ENCODE measurements around the gene CD27. TPM values are rescaled to one million over a fixed set of nuclear protein-coding genes. Genes with fewer than 3 reads are reported as not detected.

The CD27 gene
- total and polyA plus RNA-seq, 2 experiments from 2014 or later, result 0.53 TPM; not detected in 1

- TF ChIP-seq, protein P1, sequence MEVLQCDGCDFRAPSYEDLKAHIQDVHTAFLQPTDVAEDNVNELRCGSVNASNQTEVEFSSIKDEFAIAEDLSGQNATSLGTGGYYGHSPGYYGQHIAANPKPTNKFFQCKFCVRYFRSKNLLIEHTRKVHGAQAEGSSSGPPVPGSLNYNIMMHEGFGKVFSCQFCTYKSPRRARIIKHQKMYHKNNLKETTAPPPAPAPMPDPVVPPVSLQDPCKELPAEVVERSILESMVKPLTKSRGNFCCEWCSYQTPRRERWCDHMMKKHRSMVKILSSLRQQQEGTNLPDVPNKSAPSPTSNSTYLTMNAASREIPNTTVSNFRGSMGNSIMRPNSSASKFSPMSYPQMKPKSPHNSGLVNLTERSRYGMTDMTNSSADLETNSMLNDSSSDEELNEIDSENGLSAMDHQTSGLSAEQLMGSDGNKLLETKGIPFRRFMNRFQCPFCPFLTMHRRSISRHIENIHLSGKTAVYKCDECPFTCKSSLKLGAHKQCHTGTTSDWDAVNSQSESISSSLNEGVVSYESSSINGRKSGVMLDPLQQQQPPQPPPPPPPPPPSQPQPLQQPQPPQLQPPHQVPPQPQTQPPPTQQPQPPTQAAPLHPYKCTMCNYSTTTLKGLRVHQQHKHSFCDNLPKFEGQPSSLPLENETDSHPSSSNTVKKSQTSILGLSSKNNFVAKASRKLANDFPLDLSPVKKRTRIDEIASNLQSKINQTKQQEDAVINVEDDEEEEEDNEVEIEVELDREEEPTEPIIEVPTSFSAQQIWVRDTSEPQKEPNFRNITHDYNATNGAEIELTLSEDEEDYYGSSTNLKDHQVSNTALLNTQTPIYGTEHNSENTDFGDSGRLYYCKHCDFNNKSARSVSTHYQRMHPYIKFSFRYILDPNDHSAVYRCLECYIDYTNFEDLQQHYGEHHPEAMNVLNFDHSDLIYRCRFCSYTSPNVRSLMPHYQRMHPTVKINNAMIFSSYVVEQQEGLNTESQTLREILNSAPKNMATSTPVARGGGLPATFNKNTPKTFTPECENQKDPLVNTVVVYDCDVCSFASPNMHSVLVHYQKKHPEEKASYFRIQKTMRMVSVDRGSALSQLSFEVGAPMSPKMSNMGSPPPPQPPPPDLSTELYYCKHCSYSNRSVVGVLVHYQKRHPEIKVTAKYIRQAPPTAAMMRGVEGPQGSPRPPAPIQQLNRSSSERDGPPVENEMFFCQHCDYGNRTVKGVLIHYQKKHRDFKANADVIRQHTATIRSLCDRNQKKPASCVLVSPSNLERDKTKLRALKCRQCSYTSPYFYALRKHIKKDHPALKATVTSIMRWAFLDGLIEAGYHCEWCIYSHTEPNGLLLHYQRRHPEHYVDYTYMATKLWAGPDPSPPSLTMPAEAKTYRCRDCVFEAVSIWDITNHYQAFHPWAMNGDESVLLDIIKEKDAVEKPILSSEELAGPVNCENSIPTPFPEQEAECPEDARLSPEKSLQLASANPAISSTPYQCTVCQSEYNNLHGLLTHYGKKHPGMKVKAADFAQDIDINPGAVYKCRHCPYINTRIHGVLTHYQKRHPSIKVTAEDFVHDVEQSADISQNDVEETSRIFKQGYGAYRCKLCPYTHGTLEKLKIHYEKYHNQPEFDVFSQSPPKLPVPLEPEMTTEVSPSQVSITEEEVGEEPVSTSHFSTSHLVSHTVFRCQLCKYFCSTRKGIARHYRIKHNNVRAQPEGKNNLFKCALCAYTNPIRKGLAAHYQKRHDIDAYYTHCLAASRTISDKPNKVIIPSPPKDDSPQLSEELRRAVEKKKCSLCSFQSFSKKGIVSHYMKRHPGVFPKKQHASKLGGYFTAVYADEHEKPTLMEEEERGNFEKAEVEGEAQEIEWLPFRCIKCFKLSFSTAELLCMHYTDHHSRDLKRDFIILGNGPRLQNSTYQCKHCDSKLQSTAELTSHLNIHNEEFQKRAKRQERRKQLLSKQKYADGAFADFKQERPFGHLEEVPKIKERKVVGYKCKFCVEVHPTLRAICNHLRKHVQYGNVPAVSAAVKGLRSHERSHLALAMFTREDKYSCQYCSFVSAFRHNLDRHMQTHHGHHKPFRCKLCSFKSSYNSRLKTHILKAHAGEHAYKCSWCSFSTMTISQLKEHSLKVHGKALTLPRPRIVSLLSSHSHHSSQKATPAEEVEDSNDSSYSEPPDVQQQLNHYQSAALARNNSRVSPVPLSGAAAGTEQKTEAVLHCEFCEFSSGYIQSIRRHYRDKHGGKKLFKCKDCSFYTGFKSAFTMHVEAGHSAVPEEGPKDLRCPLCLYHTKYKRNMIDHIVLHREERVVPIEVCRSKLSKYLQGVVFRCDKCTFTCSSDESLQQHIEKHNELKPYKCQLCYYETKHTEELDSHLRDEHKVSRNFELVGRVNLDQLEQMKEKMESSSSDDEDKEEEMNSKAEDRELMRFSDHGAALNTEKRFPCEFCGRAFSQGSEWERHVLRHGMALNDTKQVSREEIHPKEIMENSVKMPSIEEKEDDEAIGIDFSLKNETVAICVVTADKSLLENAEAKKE (CRISPR knock-in tag; IDR thresholded peaks at IDR 0.05), result no peak
Observed at GRCh38 chr12:6450091-6450868, 5.5 kb downstream of the CD27 start (continued).

DNA sequence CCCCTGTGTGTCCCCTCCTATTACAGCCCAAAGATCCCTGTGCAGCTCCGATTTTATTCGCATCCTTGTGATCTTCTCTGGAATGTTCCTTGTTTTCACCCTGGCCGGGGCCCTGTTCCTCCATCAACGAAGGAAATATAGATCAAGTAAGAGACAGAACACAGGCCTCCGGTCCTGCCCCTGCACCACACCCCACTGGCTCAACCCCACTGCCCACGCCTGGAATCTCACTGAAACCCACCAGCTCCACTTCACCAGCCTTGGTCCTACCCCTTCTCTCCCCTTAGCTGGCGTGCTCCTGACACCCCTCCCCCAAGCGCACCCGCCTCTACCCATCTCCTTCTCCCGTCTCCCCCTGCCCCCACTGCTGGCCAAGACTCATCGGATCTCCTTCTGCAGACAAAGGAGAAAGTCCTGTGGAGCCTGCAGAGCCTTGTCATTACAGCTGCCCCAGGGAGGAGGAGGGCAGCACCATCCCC lies 6.2 kb downstream of the CD27 start:
- Mint-ChIP-seq H3K9me3 (no peaks in the 10 kb centered on the region), H3K4me3 (peak overlapping the region; percentile 63), H3K4me1 (peaks cover 44% of the 10 kb centered on the region), H3K27ac (peak overlapping the region; percentile 97), H3K27me3 (ENCODE audit: insufficient read depth, low read depth, poor library complexity) (peaks cover 17% of the 10 kb centered on the region), H3K36me3 (ENCODE audit: low read depth) (no peaks in the 10 kb centered on the region)
- Histone ChIP-seq H3K4me3 (peak overlapping the region; percentile 44; the same call in 1 of the 2 replicates), H4K20me1 (replicated peaks; ENCODE audit: insufficient read depth) (no peaks in the 10 kb centered on the region), H3K4me1 (ENCODE audit: insufficient read depth) (peaks cover 29% of the 10 kb centered on the region), H3K4me2 (peak overlapping the region; percentile 77), H3K79me2 (replicated peaks; ENCODE audit: insufficient read depth) (no peaks in the 10 kb centered on the region), H3K9me2 (ENCODE audit: insufficient read depth) (no peaks in the 10 kb centered on the region), H3K27ac (ENCODE audit: low read depth) (peak overlapping the region; percentile 86), H3F3A (replicated peaks; ENCODE audit: low read depth) (peaks cover 6% of the 10 kb centered on the region; the same call in 1 of the 2 replicates), H3K36me3 (ENCODE audit: insufficient read depth) (no peaks in the 10 kb centered on the region), H2AFZ (peak overlapping the region; percentile 90), H3K27me3 (ENCODE audit: insufficient read depth) (no peaks in the 10 kb centered on the region)
- DNase-seq (ENCODE audit: low spot score), result peak; percentile 49
- peak; percentile 76 for ATAC-seq
- TF ChIP-seq, protein P1 (CRISPR knock-in tag; IDR thresholded peaks at IDR 0.05), result peak; percentile 60; the same call in 1 of the 2 replicates
- TF ChIP-seq, protein P2, sequence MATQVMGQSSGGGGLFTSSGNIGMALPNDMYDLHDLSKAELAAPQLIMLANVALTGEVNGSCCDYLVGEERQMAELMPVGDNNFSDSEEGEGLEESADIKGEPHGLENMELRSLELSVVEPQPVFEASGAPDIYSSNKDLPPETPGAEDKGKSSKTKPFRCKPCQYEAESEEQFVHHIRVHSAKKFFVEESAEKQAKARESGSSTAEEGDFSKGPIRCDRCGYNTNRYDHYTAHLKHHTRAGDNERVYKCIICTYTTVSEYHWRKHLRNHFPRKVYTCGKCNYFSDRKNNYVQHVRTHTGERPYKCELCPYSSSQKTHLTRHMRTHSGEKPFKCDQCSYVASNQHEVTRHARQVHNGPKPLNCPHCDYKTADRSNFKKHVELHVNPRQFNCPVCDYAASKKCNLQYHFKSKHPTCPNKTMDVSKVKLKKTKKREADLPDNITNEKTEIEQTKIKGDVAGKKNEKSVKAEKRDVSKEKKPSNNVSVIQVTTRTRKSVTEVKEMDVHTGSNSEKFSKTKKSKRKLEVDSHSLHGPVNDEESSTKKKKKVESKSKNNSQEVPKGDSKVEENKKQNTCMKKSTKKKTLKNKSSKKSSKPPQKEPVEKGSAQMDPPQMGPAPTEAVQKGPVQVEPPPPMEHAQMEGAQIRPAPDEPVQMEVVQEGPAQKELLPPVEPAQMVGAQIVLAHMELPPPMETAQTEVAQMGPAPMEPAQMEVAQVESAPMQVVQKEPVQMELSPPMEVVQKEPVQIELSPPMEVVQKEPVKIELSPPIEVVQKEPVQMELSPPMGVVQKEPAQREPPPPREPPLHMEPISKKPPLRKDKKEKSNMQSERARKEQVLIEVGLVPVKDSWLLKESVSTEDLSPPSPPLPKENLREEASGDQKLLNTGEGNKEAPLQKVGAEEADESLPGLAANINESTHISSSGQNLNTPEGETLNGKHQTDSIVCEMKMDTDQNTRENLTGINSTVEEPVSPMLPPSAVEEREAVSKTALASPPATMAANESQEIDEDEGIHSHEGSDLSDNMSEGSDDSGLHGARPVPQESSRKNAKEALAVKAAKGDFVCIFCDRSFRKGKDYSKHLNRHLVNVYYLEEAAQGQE (IDR thresholded peaks at IDR 0.05; ENCODE audit: unreplicated experiment), result no peak
- TF ChIP-seq EZH2phosphoT487 (IDR thresholded peaks at IDR 0.05; ENCODE audit: unreplicated experiment), result no peak
